Endothelial cell of umbilical vein (primary cell): ENCODE results near the gene VPS33B. TPM values are rescaled to one million over a fixed set of nuclear protein-coding genes. Genes with fewer than 3 reads are reported as not detected.
A peak's percentile ranks its signal among the peaks of the same experiment; 100 is the strongest.

Experiments used
- BruUV-seq: library from RNA; stranded (reverse); fragments of 400-500 nt; replicated peaks from 2 replicates; lab custom pipeline; 2021; lab: Mats Ljungman, UMichigan
- CTCF ChIA-PET: fragments of 300-600, 350-600 bp; sonication (Branson Sonifier 250); formaldehyde crosslinking; loops from one replicate; lab custom pipeline; 2021; ENCODE audit warnings: antibody characterized with exemption, inconsistent platforms; lab: Charles Lee
- POLR2A ChIA-PET: fragments of 300-600, 350-600 bp; sonication (Branson Sonifier 250); formaldehyde crosslinking; loops from one replicate; lab custom pipeline; 2021; ENCODE audit warnings: antibody characterized with exemption, inconsistent platforms; lab: Charles Lee
- DNase-seq: peaks from one replicate; pipeline ENCODE4 v3.0.0-alpha.2; 2011; ENCODE audit warnings: low read depth, low spot score
- FAIRE-seq: peaks from 2 replicates; lab custom pipeline; 2011; peaks lifted over from hg19 to GRCh38; lab: Jason Lieb, UNC
- H2AFZ ChIP-seq: 2 replicates; pipeline ENCODE4 v1.6.0; 2012; ENCODE audit warnings: low read depth, low read length, control low read depth, inconsistent platforms
- H3K27ac ChIP-seq: 2 replicates; pipeline ENCODE4 v1.5.1; 2011; ENCODE audit warnings: low read depth, mild to moderate bottlenecking, control low read depth, low read length, moderate library complexity; ENCODE audit not compliant: insufficient read depth
- H3K27me3 ChIP-seq, 2 experiments: 2 replicates each; pipeline versions ENCODE4 v1.6.0 to v1.6.1; 2011; ENCODE audit warnings: low read length in 2 of 2, mixed read lengths in 1 of 2; ENCODE audit not compliant: control insufficient read depth in 2 of 2, insufficient read depth in 2 of 2
- H3K36me3 ChIP-seq, 2 experiments: 2 replicates in 1 of 2; 3 replicates in 1 of 2; pipeline ENCODE4 v1.5.1; 2011; ENCODE audit warnings: low read length in 2 of 2, mild to moderate bottlenecking in 1 of 2, moderate library complexity in 1 of 2; ENCODE audit not compliant: control insufficient read depth in 2 of 2, insufficient read depth in 2 of 2; ENCODE audit errors: extremely low read depth in 1 of 2
- H3K4me1 ChIP-seq: 3 replicates; pipeline ENCODE4 v1.5.1; 2011; ENCODE audit warnings: mild to moderate bottlenecking, low read length; ENCODE audit not compliant: control insufficient read depth, insufficient read depth; ENCODE audit errors: extremely low read depth
- H3K4me2 ChIP-seq: 2 replicates; pipeline ENCODE4 v1.6.1; 2011; ENCODE audit warnings: low read length, control low read depth, mixed read lengths; ENCODE audit not compliant: insufficient read depth
- H3K4me3 ChIP-seq, 3 experiments: fragments of 200-600 bp in 1 of 3; sonication (generic), shearing (Covaris generic) in 1 of 3; replicated peaks in 1 of 3; 2 replicates each; pipeline ENCODE4 v1.5.1; 2011 to 2016; ENCODE audit warnings: control low read depth in 3 of 3, low read length in 3 of 3, mild to moderate bottlenecking in 2 of 3, inconsistent platforms in 1 of 3, low read depth in 1 of 3, moderate library complexity in 1 of 3; ENCODE audit not compliant: insufficient read depth in 1 of 3
- H3K79me2 ChIP-seq: 2 replicates; pipeline ENCODE4 v1.6.0; 2012; ENCODE audit warnings: low read length, inconsistent platforms; ENCODE audit not compliant: control insufficient read depth, insufficient read depth
- H3K9ac ChIP-seq: replicated peaks from 2 replicates; pipeline ENCODE3; 2011; ENCODE audit warnings: low read length, control low read depth; ENCODE audit not compliant: insufficient read depth; ENCODE audit errors: extremely low read depth
- H3K9me1 ChIP-seq: replicated peaks from 3 replicates; pipeline ENCODE4 v1.6.0; 2011; ENCODE audit warnings: mild to moderate bottlenecking, low read length; ENCODE audit not compliant: control insufficient read depth, insufficient read depth; ENCODE audit errors: extremely low read depth
- H3K9me3 ChIP-seq: replicated peaks from 2 replicates; pipeline ENCODE4 v1.5.1; 2012; ENCODE audit warnings: low read length, inconsistent platforms; ENCODE audit not compliant: control insufficient read depth, insufficient read depth
- H4K20me1 ChIP-seq: replicated peaks from 2 replicates; pipeline ENCODE3; 2011; ENCODE audit warnings: mild to moderate bottlenecking, low read length; ENCODE audit not compliant: control insufficient read depth, insufficient read depth; ENCODE audit errors: extremely low read depth
- EZH2 ChIP-seq: IDR thresholded peaks from 2 replicates; pipeline ENCODE4 v1.6.1; 2012; ENCODE audit warnings: borderline replicate concordance, low read depth, mild to moderate bottlenecking, moderate library complexity, low read length, inconsistent platforms; ENCODE audit not compliant: severe bottlenecking
- FOS ChIP-seq: IDR thresholded peaks from 2 replicates; pipeline ENCODE4 v1.6.1; 2011; ENCODE audit warnings: mild to moderate bottlenecking, low read length, moderate library complexity, borderline replicate concordance; ENCODE audit not compliant: insufficient read depth
- GATA2 ChIP-seq: IDR thresholded peaks from 2 replicates; pipeline ENCODE4 v1.7.0; 2011; ENCODE audit warnings: low read depth, mild to moderate bottlenecking, moderate library complexity, mixed read lengths, low read length; ENCODE audit not compliant: insufficient read length, insufficient read depth
- JUN ChIP-seq: IDR thresholded peaks from 2 replicates; pipeline ENCODE4 v1.6.1; 2011; ENCODE audit warnings: borderline replicate concordance, low read depth; ENCODE audit not compliant: insufficient read length, insufficient read depth
- MYC ChIP-seq: IDR thresholded peaks from one replicate; pipeline ENCODE4 v1.6.1; 2011; ENCODE audit warnings: mild to moderate bottlenecking, low read depth, low read length
- POLR2A ChIP-seq: IDR thresholded peaks from 2 replicates; pipeline ENCODE4 v1.6.1; 2012; ENCODE audit warnings: low read depth, mild to moderate bottlenecking, control low read depth, low read length
- POLR2AphosphoS5 ChIP-seq: IDR thresholded peaks from 2 replicates; pipeline ENCODE4 v1.6.1; 2012; ENCODE audit warnings: low read depth, mild to moderate bottlenecking, control low read depth, low read length, moderate library complexity; ENCODE audit not compliant: insufficient read depth
- dilution Hi-C: fragments of 300-500 bp; cut with MboI; formaldehyde crosslinking; loops from one replicate; pipeline ENCODE4 v1.15.0; 2019; ENCODE audit warnings: low sequenced_read_pairs; ENCODE audit not compliant: extremely low pct_ligation_motif_present
- intact Hi-C: fragments of 100-400 bp; cut with micrococcal nuclease; formaldehyde crosslinking; loops from one replicate; pipeline ENCODE4 v1.10.0; 2022
- polyA plus RNA-seq, 4 experiments: library from polyadenylated mRNA; depleted of rRNA in 3 of 4; stranded (reverse) in 3 of 4; unstranded in 1 of 4; fragments of >200 nt; gene quantifications; 2 replicates each; pipeline versions ENCODE4 v1.2.1 to v1.2.3, GENCODE V29; 2011 to 2012; ENCODE audit warnings: missing spikeins in 1 of 4
- total RNA-seq: library from RNA; stranded (reverse); gene quantifications from 2 replicates; pipeline ENCODE4 v1.2.3, GENCODE V29; 2021
- TF ChIP-seq, protein P1 (sequence below), 2 donors: IDR thresholded peaks; 1 replicate in 1 of 2; 2 replicates in 1 of 2; pipeline ENCODE4 v1.5.1; 2011; ENCODE audit warnings: low read length in 2 of 2, mild to moderate bottlenecking in 2 of 2, moderate library complexity in 2 of 2, control low read depth in 1 of 2, inconsistent platforms in 1 of 2, low read depth in 1 of 2; ENCODE audit not compliant: insufficient read depth in 1 of 2; ENCODE audit errors: extremely low read depth in 1 of 2
- TF ChIP-seq, protein P2 (sequence below): IDR thresholded peaks from 2 replicates; pipeline ENCODE4 v1.6.1; 2011; ENCODE audit not compliant: insufficient read depth, insufficient read length

VPS33B gene
- total and polyA plus RNA-seq, 2 donors (not counting 3 experiments of a cell fraction or from before 2014, with no cell fraction given), result 11.8 to 14.2 TPM

DNA sequence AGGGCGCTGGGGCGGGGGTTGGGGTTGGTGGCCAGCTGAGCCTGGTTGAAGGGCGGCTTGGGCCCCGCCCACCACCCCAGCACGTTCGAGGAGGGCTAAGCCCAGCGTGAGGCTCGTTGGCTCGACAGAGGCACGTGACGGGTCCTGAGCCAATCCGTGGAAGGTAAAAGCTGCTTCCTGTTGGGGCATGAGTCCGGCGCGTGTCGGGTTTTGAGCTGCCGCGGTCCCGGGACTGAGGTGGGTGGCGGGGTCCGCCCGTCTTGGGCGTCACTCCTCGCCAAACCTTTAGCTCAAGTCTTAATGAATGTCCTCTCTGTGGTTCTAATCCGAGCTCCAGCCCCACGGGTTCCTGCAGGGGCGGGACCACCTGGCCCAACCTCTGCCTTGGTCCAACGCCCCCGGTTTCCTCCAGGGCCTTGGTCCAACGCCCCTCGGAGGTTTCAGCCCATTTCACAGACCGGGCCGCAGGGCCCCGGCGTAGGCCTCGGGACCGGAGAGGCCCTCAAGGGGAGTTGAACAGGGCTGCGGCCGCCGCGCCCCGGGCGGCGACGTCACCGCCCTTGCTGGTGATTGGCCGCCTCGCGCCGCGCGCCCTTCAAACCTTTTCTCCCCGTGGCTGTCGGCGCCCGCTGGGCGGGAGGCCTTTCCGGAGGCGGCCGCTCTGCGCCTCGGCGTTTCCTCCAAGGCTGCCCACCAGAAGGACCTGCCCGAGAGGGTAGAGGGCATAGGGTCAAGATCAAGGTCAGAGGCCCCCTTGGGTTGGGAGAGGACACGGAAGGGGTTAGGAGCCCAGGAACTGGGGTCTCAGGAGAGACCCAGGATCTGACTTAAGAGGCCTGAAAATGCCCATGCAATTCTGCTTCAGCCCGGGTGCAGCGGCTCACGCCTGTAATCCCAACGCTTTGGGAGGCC lies 67.4 kb downstream of the VPS33B start, which contains the start of gene RCCD1:
TSS of gene RCCD1 (plus strand) at position 173 of the 912 bp plus-strand sequence. CDS start 1,851 bp downstream, outside the sequence.
- peak within 1 kb of the TSS; percentile 45 for H2AFZ ChIP-seq
- dilution Hi-C loops (no loop called here), intact Hi-C loops (loop anchor here (1.0 kb wide), 1 partner anchor 20 kb away; the partner anchor contains the start of gene UNC45A)
- TF ChIP-seq FOS, result no peak
- TF ChIP-seq, protein P1, sequence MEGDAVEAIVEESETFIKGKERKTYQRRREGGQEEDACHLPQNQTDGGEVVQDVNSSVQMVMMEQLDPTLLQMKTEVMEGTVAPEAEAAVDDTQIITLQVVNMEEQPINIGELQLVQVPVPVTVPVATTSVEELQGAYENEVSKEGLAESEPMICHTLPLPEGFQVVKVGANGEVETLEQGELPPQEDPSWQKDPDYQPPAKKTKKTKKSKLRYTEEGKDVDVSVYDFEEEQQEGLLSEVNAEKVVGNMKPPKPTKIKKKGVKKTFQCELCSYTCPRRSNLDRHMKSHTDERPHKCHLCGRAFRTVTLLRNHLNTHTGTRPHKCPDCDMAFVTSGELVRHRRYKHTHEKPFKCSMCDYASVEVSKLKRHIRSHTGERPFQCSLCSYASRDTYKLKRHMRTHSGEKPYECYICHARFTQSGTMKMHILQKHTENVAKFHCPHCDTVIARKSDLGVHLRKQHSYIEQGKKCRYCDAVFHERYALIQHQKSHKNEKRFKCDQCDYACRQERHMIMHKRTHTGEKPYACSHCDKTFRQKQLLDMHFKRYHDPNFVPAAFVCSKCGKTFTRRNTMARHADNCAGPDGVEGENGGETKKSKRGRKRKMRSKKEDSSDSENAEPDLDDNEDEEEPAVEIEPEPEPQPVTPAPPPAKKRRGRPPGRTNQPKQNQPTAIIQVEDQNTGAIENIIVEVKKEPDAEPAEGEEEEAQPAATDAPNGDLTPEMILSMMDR (IDR thresholded peaks at IDR 0.05; ENCODE audit: extremely low read depth in 1 of 2, insufficient read depth in 1 of 2, low read depth in 1 of 2, low read length in 2 of 2), result no peak
- TF ChIP-seq MYC, result peak; percentile 70
- TF ChIP-seq GATA2, result no peak
- peak; percentile 89 for TF ChIP-seq POLR2AphosphoS5
- TF ChIP-seq, protein P2, sequence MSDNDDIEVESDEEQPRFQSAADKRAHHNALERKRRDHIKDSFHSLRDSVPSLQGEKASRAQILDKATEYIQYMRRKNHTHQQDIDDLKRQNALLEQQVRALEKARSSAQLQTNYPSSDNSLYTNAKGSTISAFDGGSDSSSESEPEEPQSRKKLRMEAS, result peak; percentile 98
- TF ChIP-seq EZH2, result no peak
- TF ChIP-seq POLR2A, result peak; percentile 89
- no peak for TF ChIP-seq JUN
- BruUV-seq, result TSS peak; percentile 67
- peak; percentile 92 for FAIRE-seq
- H3K36me3 ChIP-seq, result peaks cover 12 to 31% of the 10 kb centered on the region in 2 experiments
- no peaks in the 10 kb centered on the region for H4K20me1 ChIP-seq
- H3K9me3 ChIP-seq, result no peaks in the 10 kb centered on the region
- peak within 1 kb of the TSS; percentile 95 for H3K9ac ChIP-seq
- H3K27ac ChIP-seq, result peak within 1 kb of the TSS; percentile 96
- H3K79me2 ChIP-seq, result peaks cover 3% of the 10 kb centered on the region
- peak within 1 kb of the TSS; percentile 32 to 67 (median 63) for H3K4me3 ChIP-seq
- peaks cover 13% of the 10 kb centered on the region for H3K4me1 ChIP-seq
- CTCF ChIA-PET, result interaction anchor here (0.7 to 6.9 kb wide), 7 partner anchors 9 to 318 kb away, joined by 3 to 155 read pairs (median 19); partner anchors contain the start of genes HDDC3 and UNC45A
- no peaks in the 10 kb centered on the region for H3K27me3 ChIP-seq
- no peaks in the 10 kb centered on the region for H3K9me1 ChIP-seq
- POLR2A ChIA-PET, result interaction anchor here (0.5 kb wide), 1 partner anchor 56 kb away, joined by 4 read pairs; no protein-coding TSS in a partner anchor
- peak; percentile 92 for DNase-seq
- H3K4me2 ChIP-seq, result peak within 1 kb of the TSS; percentile 82
